WI38 (cell line): ENCODE data around the gene NFATC2.

ENCODE experiments used
- H3K4me3 ChIP-seq: 2 replicates; pipeline ENCODE4 v1.5.1; 2011; ENCODE audit warnings: low read depth, mild to moderate bottlenecking, control low read depth, low read length
- TF ChIP-seq, protein P1 (sequence below): IDR thresholded peaks from 2 replicates; pipeline ENCODE4 v1.5.1; 2012; ENCODE audit warnings: low read depth, mild to moderate bottlenecking, control low read depth, low read length

Gene NFATC2

DNA sequence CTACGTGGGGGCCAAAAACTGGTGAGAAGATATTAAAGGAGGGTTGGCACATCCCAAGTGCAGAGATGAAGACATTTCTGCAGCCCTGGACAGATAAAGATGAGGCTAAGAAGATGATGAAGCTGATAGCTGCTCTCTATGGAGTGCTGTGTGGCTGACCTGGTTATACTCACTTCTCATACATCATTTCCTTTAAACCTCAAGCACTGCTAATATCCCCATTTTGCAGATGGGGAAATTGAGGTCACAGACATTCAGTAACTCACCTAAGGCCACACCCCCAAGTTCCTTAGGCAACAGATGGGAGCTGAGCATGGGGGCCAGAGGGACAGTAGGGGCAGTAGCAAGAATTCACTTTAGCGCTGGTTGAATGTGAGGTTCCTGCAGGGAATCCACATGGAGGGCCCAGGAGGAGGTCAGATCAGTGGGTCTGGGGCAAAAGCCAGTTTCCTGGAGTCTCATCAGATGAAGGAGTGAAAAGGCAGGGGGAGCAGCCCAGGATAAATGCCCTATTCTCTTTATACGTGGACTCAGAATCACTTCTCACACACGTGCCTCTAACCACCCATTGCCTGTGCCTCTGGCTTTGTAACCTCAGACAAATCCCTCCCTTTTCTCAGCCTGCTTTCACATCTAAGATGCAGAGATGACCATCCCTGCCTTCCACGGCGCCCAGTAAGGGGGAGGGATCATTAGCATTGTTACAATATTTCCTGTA, 125.8 kb downstream of the NFATC2 start:
- no peak overlapping the region for H3K4me3 ChIP-seq
- TF ChIP-seq, protein P1, sequence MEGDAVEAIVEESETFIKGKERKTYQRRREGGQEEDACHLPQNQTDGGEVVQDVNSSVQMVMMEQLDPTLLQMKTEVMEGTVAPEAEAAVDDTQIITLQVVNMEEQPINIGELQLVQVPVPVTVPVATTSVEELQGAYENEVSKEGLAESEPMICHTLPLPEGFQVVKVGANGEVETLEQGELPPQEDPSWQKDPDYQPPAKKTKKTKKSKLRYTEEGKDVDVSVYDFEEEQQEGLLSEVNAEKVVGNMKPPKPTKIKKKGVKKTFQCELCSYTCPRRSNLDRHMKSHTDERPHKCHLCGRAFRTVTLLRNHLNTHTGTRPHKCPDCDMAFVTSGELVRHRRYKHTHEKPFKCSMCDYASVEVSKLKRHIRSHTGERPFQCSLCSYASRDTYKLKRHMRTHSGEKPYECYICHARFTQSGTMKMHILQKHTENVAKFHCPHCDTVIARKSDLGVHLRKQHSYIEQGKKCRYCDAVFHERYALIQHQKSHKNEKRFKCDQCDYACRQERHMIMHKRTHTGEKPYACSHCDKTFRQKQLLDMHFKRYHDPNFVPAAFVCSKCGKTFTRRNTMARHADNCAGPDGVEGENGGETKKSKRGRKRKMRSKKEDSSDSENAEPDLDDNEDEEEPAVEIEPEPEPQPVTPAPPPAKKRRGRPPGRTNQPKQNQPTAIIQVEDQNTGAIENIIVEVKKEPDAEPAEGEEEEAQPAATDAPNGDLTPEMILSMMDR = no peak

DNA sequence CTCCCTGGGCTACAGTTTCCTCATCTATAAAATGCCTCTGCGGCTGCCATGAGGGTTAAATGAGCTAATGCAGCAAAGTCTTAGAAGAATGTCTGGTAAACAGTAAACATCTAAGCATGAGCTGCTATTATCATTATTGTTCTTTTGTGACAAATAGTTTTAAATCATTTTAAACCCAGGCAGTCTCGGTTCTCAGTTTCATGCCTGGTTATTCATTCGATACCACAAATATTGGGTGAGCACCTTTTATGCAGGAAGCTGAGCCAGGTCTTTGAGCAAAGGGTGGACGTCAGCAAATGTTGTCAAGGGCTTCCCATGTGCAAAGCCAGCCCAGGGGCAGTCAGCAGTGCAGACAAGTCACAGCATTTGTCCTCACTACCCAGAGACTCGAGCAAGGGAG, 128.7 kb downstream of the NFATC2 start:
- TF ChIP-seq, protein P1 = no peak
- H3K4me3 ChIP-seq = no peak overlapping the region

DNA sequence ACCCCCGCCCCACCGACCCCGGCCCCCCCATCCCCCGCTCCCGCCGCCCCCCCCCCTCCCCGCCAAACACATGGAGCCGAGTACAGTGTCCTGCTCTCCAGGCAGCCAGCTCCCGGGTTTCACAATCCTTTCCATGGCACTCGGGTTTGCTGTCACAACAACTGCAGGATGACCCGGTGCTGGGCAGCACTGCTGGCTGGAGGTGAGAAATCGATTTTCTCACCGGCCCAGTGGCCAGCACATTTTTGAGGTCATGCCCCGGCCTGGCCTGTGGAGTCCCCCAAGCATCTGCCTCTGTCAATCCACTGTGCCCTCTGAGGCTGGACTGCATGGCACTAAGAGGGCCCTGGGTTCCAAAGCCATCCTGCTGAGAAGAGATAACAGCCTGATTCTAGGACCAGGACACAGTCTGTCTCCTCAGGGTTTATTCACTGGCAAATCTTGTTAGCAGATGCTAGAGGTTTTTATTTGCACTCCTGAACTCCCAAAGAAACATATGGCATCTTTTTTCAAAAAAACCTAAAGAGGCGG, 129.5 kb downstream of the NFATC2 start:
- H3K4me3 ChIP-seq = no peak overlapping the region
- TF ChIP-seq, protein P1 = no peak

DNA sequence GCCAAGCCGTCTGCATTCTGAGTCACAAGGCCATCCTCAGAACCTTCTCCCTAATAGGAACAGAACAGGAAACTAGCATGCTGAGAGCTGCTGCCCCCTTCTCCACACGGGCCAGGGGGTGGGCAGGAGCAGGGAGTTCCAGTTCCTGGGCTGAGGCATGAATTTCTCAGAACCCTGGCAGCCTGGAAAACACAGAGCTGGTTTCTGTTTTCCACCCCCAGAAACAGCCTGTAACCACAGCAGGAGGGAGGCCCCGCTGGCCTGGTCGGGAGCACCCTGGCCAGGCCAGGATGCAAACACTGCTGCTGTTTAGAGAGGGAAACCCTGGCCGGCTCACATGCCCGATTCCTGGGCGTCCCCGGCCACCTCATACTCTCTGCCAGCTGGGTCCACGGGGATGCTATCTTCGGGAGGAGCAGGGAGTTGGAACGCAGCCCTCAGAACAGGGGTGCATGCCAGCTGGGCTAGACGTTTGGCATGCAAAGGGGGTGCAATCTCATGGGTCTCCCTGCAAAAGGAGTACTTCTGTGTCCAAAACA, 130.1 kb downstream of the NFATC2 start:
- TF ChIP-seq, protein P1 = no peak
- no peak overlapping the region for H3K4me3 ChIP-seq

DNA sequence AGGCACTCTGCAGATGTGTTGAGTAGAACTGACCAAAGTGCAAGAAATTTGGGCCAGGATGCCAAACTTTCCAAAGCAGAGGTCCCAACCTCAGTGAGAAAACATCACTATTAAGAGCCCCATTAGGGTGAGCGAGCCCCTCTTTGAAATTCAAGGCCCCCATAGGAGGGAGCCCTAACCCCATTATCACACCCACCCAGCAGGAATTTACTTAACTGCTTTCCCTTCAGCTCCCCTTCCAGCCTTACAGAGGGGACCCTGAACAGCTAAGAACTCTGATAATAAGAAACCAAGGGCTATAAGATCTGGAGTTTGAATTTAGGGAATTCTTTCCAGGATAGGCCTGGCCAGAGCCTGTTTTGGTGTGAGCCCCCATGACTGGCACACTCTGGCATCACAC, 130.6 kb downstream of the NFATC2 start:
- H3K4me3 ChIP-seq = no peak overlapping the region
- TF ChIP-seq, protein P1 = no peak

DNA sequence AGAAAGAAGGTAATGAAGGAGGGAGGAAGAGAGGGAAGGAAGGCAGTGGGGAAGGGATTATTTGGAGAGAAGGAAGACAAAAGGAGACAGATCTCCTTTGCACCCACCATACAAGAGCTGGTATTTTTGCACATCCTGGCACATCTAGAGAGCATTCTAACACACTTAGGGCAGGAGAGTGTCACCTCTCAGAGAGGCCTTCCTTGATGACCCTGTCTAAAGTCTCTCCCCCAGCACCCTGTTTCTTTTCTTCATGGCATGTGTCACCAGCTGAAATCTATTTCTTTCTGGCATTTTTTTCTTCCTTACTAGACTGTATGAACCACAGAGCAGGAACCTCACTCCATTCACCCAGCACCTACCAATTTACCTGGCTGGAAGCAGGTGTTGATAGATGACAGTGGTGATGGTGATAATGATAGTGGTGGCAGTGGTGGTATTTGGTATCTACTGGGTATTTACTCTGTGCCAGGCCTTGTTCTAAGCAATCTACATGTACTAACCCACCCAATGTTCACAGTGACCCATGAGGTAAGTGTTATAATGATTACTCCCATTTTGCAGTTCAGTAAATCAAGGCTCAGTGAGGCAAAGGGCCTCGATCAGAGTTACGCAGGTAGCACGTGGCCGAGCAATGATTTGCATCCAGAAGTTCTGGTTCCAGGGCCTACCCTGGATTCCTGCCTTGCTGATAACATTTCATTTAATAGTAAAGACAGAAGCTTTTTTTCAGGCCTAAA, 131.8 kb downstream of the NFATC2 start:
- TF ChIP-seq, protein P1 = no peak
- H3K4me3 ChIP-seq = no peak overlapping the region
